GM21576 (cell line): ENCODE measurements around the gene PARN.
"Not testable (repeated sequence)": the region's sequence is repeated elsewhere in the genome, so short reads cannot be mapped to it uniquely, and the experiment has no call there.

ENCODE experiments used
- ATAC-seq: cut with Tn5 transposase; IDR thresholded peaks from one replicate; pipeline ENCODE4 v1.9.1; 2021; ENCODE audit warnings: mild to moderate bottlenecking, moderate library complexity; ENCODE audit not compliant: unreplicated experiment

PARN gene

DNA sequence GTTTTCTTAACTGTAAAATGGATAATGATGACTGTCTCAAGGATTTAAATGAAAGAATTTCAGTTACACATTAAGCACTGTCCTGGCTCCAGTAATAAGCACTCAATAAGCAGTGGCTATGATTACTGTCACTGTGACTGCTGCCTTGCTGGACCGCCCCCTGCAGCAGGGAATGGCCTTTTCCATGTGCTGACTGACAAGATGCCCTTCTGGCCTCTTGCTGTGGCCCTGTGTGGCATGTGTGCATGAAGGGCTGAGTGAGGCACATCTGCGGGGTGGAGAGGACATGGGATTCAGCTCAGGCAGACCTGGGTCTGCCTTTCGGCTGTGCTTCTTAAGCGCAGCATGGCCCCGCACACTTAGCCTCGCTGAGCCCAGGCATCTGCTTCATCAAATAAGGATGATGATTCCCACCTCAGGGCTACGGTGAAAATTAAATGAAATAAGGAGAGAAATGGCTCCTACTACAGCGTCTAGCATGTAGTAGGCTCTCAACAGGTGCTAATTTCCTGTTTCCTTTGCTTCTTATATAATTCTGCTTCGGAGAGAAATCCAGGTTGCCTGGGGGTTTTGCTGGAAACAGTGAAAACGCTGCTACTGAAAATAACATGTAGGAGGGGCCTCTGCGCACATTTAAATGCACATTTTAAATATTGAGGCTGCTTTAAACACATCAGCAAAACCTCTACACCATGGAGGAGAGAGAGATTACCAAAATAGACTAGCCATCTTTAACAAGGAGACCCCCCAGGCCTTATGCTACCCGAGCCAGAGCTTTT, 183.9 kb downstream of the PARN start:
- no peak for ATAC-seq

DNA sequence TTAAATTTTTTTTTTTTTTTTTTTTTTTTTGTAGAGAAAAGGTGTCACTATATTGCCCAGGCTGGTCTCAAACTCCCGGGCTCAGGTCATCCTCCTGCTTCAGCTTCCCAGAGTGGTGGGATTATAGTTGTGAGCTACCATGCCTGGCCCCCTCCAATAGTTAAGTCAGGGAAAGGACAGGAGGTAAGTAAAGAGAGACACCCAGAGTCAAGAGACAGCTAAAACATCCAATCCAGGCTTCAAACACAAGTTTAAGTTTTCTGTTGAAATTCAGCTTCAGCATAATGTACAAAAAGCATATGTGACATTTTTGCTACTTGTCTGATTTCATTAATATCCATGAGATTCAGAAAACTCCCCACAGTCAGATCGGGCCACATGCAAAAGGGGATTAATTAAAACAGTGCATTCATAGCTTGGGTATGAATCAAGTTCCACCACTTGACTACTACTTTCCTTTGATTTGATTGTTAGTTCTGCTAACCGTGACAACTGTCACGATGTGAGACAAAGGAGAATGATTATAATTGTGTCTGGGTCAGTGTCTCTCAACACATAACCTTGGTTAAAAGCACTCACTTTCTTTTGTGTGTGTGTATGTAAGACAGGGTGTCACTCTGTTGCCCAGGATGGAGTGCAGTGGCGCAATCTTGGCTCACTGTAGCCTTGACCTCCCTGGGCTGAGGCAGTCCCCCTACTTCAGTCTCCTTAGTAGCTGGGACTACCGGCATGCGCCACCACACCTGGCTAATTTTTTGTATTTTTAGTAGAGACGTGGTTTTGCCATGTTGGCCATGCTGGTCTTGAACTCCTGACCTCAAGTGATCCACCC, 184.9 kb downstream of the PARN start:
- no peak for ATAC-seq

DNA sequence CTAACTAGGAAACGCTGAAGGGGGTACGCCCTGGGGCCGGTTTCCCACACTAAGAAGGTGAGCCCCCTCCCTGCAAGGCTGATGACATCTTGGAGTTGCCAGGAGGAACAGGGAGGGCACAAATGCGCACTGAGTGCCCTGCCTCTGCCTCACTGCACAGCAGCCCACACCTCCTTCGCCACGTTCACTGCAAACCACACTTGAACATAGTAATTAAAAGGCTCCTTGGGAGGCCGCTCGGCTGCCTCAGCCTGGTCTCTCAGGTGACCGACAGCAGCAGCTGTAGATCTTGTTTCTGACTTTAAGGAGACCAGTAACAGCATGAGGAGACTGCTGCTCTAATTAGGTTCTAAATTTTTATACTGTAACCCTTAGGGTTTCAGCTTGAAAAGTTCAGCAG, 188.5 kb downstream of the PARN start:
- ATAC-seq, result not testable (repeated sequence)

DNA sequence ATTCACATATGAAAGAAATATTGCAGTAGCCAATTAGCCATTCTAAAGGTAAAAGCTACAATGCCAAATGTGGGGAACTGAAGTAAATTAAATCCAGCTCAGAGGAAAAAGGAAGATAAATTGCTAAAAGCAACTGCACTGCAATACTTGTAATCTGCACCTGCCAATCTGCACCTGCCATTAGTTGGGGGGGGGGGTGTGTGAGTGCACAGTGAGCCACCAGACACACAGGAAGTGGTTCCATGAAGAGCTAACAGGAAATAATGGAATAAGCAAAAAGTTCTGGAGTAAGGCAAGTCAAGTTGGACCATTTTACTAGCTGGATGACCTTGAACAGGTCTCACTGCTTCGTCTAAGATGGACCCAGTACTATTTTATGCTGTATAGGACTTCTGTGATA, 191.8 kb downstream of the PARN start:
- no peak for ATAC-seq

DNA sequence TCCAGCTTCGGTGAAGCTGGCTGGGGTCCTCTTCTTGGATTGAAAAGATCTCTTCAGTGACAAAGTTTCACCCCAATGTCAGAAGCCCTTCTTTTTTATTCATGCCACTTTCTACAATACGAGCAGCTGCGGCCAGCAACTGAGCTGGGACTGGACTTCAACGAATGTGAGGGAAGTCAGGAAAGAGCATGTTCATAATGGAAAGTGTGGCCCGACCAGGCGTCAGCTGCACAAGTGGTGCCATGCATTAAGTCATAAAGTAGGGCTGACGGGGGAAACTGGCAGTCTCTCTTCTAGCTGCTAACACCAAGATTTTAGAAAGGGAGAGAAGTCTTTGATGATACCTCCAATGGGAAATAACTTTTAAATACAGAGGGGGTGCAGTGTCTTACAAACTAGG, 192.6 kb downstream of the PARN start:
- ATAC-seq, result no peak

DNA sequence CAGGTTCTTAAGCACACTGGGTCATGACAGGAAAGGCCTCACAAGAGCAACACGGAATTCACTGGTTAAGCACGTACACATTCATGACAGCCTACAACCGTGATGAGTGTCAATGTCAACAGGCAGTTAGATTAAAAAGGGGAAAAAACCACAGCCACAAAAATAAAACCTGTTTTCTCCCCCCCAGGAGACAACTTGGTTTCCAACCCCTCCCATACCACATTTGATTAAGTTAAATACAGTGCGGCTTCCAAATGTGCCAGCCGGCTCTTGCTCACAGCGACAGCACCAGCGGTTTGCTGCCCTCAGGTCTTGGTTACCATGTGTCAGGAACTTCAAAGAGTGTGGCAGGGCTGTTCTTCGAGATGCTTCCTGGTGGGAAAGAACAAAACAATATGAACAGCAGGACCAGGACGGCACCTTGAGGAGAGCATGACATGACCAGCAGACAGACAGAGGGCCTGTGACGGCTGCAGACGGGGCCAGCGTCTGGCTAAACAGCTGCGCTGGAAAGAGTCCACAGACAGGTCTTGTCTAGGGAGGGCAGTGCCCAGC, 193.6 kb downstream of the PARN start:
- no peak for ATAC-seq

DNA sequence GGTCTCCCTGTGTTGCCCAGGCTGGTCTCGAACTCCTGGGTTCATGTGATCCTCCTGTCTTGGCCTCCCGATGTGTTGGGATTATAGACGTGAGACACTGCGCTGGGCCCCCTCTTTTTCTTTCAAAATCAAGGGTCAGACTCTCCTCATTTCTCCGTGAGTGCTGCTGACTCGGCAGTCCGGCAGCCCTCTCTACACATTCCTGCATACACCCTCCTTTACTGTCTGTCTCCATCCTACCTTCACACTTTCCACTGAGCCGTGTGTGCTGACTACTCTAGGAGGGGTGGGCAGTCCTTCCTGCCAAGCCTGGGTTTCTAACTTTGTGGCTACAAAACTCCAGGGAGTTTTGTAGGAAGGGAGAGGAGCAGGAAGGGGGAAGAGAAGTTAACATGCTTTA, 195.2 kb downstream of the PARN start:
- no peak for ATAC-seq

DNA sequence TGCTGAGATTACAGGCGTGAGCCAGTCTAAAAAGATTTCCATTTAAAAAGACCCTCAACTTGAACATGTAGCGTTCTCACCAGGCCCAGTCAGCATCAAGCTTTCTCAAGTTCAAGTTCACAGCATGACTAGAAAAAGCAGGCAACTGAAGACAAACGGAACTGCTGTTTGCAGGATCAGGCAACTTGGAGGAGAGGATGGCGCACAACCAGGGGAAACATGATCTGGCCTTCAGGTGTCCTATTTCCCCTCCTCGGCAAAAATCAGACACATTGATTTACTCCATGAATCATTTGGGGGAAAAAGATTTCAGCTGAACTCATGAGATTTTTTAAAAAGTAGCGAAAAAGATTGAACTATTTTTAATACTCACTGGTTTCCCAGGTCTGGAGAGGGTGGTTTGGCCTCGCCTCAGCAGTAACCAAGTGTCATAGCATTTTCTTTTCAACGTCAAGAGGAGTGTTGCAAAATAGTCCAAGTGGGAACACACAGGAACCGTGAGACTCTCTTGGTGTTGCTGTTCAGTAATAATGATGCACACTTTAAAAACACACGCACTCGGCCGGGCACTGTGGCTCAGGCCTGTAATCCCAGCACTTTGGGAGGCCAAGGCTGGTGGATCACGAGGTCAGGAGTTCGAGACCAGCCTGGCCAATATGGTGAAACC, 201.0 kb downstream of the PARN start:
- ATAC-seq, result not testable (repeated sequence)

DNA sequence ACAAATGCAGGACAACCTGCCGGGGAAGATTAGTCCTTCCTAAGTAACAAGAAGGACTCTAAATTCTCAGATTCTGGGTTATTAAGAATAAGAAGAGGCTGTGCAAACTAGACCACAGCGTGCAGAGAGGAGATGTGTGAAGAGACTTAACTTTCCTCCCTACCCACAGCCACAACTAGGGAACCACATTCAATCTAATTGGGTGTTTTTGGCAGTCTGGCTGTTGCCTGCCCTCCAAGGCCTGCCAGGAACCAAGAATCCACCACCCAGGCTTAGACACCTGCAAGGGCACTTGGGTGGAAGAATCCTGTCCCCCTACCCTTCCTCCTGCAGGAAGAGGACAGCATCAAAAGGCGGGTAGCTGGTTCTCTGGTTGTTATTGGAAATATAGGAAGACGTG, 202.0 kb downstream of the PARN start:
- ATAC-seq, result no peak

DNA sequence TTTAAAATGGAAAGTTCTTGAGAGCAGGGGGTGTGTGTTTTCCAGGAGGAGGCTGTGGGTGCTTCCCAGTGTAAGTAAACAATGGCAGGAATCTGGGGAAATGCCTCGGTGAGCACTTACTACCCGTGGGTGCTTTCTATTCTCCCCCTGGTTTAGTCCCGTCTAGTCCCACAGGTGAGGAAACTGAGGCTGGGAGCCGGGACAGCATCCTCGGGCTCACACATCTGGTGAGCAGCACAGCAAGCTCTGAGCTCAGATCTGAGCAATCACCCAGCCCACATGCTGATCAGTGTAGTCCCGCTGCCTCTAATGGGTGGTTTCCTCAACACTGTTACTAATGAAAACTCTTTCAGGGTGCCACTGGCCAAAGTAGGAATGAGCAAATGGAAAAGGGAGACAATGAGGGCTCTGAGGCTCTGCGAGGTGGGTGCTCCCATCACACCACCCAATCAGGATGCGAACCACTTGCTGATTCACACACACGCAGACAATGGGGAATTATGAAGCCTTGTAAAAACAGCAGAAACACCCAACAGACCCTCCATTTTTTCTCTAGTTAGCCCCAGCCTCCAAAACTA, 202.6 kb downstream of the PARN start:
- no peak for ATAC-seq

DNA sequence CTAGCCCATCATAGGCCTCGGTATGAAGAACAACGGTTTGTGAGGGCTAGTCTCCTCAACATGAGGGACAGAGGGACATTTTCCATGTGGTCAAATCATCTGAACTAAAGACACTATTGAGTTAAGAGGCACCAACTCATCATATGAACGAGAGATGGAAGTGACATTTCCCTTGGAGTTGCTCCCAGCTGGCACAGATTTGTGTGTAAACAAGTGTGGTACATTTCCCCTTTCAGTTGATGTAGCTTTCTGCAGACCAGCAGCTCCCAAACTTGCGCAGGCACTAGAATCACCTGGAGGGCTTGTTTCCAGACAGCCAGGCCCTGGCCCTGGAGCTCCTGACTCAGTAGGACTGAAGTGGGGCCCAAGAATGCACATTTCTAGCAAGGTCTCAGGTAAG, 205.5 kb downstream of the PARN start:
- no peak for ATAC-seq

DNA sequence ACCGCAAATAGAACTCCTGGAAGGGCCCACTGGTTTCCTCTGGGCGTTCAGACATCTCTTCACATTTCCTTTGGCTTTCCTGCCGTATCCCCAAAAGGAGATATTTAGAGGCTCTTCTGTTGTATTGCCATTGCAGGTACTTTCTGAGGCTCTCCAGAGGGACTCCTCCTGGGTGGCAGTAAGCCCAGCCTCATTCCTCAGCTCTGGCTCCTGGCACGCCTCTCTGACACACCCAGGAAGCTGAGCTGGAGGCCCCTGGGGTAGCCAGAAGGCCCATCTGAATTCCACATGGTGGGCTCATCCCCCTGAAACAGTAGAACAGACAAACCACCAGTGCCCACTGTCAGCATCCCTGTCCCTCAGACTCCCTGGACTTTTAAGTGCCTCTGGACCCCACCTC, 206.7 kb downstream of the PARN start:
- ATAC-seq, result no peak

DNA sequence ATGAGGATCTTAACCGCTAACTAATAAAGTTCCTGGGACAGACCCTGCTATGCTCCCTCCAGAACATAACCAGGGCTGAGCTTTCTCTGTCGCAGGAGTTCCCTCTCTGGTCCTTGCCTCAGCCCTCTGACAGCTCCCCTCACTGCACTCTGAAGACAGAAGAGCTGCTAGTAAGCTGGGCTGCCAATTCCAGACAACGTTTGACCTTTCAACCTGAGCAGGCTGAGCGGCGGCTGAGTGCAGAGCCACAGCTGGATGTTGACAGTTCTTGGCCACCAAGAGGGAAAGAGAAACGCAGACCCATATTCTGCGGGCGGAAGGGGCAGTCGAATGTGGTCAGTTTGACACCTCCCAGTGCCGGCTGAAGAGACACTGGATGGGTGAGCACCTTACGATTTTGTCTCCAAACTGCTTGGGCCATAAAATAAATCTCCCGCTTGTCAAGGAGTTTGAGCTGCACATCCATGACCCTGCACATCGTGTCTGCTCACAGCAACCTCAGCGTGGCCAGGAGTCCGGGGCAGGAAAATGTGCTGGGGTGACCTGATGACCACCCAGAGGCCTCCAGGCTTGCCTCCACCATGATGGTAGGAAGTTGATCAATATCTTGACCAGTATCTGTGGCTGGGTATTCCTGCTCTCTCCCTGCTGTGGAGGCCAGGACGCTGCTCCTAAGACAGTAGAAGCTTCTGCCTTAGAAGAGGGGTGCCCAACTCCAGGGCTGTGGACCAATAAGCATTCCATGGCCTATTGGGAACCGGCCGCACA, 209.2 kb downstream of the PARN start:
- no peak for ATAC-seq

DNA sequence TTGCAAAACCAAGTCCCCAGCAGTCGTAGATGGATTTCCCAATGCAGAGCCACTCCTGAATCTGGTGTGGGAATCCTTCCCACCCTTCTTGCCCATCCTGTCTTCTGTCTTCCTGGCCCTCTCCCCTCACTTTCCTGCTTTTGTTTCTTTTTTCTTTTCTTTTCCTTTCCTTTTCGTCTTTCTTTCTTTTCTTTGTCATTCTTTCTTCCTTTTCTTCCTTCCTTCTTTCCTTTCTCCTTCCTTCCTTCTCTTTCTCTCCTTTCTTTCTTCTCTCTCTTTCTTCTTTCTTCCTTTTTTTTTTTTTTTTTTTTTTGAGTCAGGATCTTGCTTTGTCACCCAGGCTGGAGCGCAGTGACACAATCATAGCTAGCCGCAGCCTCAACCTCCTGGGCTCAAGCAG, 209.8 kb downstream of the PARN start:
- not testable (repeated sequence) for ATAC-seq

DNA sequence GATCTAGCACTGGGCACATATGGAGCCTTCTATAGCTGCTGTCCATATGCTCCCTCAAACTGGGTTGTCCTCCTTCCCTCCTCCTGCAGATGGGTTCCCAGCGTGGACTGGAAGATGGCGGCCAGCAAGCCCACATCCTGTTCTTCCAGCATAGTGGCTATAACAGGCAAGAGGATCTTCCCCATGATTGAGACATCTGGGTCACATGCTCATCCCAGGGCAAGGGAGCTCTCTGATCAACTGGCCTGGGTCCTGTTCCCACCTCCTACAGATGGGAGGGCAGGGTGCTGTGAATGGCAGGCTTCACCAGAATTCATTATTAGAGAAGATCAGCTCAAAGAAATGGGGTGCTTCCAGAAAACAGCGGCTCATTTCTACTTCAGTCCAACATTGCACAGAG, 210.2 kb downstream of the PARN start:
- no peak for ATAC-seq

DNA sequence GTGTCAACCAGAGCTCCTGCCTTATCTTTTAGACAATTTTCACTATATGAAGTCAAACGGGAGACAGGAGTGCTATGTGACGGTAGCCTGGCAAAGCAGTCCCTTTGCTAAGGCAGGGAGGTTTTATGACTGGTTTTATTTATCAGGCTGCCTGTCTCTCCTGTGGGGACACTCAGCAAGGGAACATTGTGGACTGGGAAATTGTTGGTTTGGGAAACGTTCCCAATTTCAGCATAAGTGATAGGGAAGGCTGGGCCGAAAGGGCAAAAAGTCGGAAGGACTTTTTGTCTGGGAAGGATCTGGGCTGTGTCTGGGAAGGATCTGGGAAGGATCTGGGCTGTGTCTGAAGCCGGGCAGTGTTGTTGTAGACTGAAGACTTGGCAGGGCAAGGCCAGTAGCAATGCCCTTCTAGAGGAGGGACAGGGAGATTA, 211.2 kb downstream of the PARN start:
- no peak for ATAC-seq

DNA sequence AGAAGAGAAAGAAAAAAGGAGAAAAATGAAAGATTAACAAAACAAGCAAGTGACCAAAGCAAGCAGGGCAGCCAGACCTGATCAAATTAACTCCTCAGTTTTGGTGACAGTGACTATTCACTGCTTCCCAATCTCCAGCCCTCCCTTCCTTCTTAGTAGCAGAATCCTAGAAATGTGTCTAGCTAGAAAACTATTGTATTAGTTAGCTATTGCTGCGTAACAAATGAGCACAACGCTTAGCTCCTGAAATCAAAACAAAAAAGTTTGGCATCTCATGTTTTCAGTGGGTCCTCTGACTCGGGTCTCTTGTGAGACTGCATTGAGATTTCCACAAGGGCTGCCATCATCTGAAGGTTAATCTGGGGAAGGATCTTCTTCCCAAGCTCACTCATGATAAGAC, 213.9 kb downstream of the PARN start:
- no peak for ATAC-seq

DNA sequence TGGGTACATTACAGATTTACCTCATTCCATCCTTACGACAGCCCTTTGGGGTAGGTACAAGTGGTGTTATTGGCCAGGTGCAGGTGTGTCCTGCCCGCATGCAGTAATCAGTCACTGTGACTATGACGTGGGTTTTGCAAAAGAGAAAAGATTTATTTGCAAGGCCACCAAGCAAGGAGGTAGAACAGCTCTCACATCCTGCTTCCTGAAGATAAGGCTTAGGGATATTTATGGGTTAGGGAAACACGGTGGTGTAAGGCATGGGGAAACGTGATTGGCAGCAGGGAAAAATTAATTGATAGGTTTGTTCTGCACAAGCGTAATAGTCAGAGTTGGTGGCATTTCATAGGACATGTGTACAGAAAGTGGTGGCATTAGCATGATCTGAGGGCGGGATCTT, 214.8 kb downstream of the PARN start:
- no peak for ATAC-seq

DNA sequence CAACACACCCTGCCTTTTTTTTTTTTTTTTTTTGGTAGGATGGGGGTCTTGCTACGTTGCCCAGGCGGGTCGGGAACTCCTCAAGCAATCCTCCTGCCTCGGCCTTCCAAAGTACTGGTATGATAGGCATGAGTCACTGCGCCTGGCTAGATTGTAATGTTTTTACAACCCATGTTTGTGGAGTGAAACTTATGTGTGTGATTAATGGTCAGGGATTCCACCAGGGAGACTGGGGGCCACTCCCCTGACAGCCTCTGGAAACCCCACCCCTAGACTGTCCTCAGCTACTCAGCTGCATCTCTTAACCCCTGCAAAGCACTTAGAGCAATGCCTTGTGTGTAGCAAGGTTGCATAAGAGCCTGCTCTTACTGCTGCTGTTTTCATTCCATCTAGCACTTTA, 220.5 kb downstream of the PARN start:
- ATAC-seq, result no peak

DNA sequence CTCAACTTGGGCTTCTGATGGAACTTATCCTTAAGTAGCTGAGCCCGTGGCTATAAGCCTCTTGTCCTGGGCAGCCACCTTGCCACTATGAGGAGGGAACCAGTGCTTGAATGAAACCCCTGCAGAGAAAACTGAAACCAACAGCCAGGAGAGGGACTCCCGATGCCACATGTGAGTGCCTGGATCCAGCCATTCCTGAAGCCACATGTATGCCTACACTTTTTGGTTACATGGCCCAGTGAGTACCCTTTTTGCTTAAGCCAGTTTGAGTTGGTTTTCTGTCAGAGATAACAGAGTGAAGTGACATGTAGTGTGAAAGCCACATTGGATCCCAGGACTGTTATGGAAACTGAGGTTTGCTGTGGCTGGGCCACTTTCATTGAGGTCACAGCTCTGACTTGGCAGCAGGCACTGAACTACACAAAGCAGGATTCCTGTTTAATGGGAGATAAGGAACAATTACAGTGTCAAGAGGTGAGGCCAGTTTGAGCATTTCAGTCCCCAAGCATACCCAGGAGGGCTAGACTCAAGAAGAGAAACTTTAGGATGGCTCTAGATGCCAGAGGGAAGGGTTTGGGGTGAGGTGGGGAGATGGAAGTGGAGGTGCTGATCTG, 222.2 kb downstream of the PARN start:
- ATAC-seq, result no peak
